ENCODE measurements around the gene KRCC1. TPM values are rescaled to one million over a fixed set of nuclear protein-coding genes. Genes with fewer than 3 reads are reported as not detected.

KRCC1 gene
- total RNA-seq, 3 donors from 2014 or later = 37.2 to 41.5 (median 40.7) TPM

DNA sequence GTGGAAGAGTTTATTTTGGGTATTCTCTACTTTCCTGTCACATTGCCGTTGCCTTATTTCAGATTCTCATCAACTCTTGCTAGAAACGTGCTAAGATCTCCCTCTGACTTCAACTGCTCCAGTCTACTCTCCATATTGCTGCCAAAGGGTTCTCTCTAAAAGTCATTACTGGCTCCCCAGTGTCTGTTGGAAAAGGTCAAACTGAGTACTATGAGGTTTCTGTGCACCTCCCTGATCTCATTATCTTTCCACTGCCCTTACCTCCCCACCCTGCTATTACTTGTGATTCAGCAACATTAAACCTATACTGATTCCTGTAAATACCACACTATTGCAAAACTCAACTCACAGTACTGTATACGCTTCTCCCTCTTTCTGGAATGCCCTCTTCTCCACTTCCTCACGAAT, 1.9 kb upstream of the KRCC1 start:
- TF ChIP-seq, protein P1, sequence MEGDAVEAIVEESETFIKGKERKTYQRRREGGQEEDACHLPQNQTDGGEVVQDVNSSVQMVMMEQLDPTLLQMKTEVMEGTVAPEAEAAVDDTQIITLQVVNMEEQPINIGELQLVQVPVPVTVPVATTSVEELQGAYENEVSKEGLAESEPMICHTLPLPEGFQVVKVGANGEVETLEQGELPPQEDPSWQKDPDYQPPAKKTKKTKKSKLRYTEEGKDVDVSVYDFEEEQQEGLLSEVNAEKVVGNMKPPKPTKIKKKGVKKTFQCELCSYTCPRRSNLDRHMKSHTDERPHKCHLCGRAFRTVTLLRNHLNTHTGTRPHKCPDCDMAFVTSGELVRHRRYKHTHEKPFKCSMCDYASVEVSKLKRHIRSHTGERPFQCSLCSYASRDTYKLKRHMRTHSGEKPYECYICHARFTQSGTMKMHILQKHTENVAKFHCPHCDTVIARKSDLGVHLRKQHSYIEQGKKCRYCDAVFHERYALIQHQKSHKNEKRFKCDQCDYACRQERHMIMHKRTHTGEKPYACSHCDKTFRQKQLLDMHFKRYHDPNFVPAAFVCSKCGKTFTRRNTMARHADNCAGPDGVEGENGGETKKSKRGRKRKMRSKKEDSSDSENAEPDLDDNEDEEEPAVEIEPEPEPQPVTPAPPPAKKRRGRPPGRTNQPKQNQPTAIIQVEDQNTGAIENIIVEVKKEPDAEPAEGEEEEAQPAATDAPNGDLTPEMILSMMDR (IDR thresholded peaks at IDR 0.05) = no peak
- H3K4me3 ChIP-seq = no peak overlapping the region
- H3K9me3 ChIP-seq = no peaks in the 10 kb centered on the region
- intact Hi-C loops (cut with DNase I, micrococcal nuclease) = no loop called here
- DNase-seq (no peak), ATAC-seq (peak; percentile 12)
- peaks cover 34% of the 10 kb centered on the region for H3K4me1 ChIP-seq (ENCODE audit: low read depth)
- no peaks in the 10 kb centered on the region for H3K36me3 ChIP-seq (ENCODE audit: low read depth)

DNA sequence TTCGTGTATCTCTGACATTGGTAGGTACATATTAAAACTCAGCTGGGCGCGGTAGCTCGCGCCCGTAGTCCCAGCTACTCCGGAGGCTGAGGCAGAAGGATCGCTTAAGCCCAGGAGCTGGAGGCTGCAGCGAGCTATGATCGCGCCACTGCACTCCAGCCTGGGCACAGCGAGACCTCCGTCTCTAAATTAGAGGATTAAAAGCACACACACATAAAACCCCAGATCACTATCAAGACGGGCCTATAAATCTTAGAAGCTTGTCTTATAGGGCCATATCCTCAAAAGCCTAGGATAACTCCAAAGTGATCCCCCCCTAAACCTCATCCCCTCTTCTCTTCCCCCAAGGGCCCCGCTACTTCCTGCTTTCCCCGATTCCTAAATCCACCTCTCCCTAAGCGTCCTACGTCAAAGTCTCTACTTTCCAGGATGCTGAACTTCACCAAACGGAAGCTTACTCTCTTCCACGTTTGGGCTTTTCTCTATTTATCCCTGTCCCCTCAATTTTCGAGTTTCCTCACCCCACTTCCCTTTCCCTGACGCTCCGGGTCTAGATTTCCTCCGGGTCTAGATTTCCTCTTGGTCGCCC, 707 bp downstream of the KRCC1 start:
- DNase-seq (peak in 2 of 3 donors; percentile 43 to 53), ATAC-seq (peak; percentile 3)
- Histone ChIP-seq H3K9me3 (no peaks in the 10 kb centered on the region), H3K36me3 (ENCODE audit: low read depth) (no peaks in the 10 kb centered on the region), H3K4me3 (peak overlapping the region; percentile 80), H3K4me1 (ENCODE audit: low read depth) (peaks cover 35% of the 10 kb centered on the region)
- intact Hi-C loops (cut with DNase I, micrococcal nuclease) = no loop called here
- TF ChIP-seq, protein P1 (IDR thresholded peaks at IDR 0.05) = no peak

DNA sequence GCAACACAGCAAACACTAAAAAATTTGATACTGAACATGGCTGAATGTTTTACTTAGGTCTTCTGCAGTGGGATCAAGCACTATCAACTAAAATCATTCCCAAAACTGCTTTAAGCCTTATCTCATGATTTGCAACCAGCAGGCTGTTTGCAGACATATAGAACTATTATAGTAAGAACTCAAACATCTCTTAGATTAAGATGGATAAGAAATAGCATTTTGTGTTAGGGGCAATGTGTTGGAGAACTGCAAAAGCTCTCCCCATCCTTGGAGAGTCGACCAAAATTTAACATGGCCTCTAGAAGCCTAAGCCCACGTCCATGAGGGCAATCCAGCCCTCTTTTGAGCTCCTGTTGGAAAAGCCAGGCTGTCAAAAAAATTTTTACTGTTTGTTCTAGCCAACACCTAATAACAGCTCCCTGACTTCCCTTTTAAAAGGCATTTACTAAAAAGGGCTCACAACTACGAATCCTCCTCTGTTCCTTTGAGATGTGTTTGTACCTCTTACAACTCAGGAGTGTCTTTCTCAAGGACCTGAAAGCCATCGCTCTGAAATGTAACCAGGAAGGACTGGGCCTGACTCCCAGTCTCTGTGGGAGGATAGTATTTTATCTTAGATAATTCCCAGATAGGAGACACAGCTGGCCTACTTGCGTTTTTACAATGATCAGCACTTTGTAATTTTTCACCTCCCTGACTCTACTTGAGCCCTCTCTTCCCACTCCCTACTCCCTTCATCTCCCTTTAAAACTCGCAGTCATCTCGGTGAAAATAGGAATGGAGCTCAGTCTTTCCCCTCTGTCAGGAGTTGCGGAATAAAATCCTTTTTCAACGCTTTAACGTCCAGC, 1.4 kb downstream of the KRCC1 start:
- Histone ChIP-seq H3K4me1 (ENCODE audit: low read depth) (peaks cover 35% of the 10 kb centered on the region), H3K4me3 (peak overlapping the region; percentile 80), H3K36me3 (ENCODE audit: low read depth) (no peaks in the 10 kb centered on the region), H3K9me3 (no peaks in the 10 kb centered on the region)
- intact Hi-C loops (cut with DNase I, micrococcal nuclease) = no loop called here
- TF ChIP-seq, protein P1 (IDR thresholded peaks at IDR 0.05) = no peak
- DNase-seq (no peak), ATAC-seq (no peak)

DNA sequence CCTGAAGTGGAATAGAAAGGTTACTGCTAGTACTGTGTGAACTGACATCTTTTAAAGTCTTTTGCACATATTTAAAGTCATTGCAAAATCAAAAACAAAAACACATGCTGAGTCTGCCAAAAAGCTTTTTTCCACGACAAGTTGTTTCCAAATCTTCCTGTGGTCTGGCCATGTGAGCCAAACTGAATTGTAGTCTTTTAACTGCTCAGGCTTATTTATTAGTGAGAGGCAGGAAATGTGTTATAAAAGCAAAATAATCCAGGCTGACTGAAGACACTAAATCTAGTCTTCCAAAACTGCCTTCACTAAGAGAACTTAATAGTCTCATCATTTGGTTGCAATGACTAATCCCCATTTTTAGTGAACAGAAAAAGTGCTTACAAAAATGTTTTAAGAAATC, 2.3 kb downstream of the KRCC1 start:
- H3K4me3 ChIP-seq = no peak overlapping the region
- no peak for DNase-seq
- TF ChIP-seq, protein P1 (IDR thresholded peaks at IDR 0.05) = no peak
- no peaks in the 10 kb centered on the region for H3K9me3 ChIP-seq
- no peaks in the 10 kb centered on the region for H3K36me3 ChIP-seq (ENCODE audit: low read depth)
- ATAC-seq = no peak
- peaks cover 35% of the 10 kb centered on the region for H3K4me1 ChIP-seq (ENCODE audit: low read depth)
- intact Hi-C loops (cut with DNase I, micrococcal nuclease) = no loop called here

DNA sequence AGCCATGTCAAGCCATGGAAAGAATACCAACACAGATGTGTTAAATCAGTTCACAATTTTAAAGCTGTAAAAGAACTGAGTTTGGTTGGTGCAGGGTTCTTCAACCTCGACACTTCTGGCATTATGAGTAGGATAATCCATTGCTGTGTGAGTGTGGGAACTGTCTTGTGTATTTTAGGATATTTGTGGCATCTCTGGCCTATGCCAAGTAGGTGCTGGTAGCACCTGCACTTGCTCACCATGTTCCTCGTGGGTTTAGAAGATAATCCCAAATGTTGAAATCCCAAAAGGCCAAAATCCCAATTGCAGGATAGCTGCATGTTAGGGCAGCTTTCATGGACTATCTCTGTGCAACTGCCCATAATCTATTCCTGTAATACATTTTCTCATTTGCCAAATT, 3.8 kb downstream of the KRCC1 start:
- intact Hi-C loops (cut with DNase I, micrococcal nuclease) = no loop called here
- ATAC-seq = no peak
- DNase-seq = no peak
- no peak overlapping the region for H3K4me3 ChIP-seq
- no peaks in the 10 kb centered on the region for H3K36me3 ChIP-seq (ENCODE audit: low read depth)
- H3K4me1 ChIP-seq (ENCODE audit: low read depth) = peaks cover 27% of the 10 kb centered on the region
- H3K9me3 ChIP-seq = no peaks in the 10 kb centered on the region
- TF ChIP-seq, protein P1 (IDR thresholded peaks at IDR 0.05) = no peak
